ENCODE measurements around the gene DPCD.

Gene DPCD

GRCh38 chr10:101567165-101568006, 20.7 kb upstream of the DPCD start:
- DNase-seq: no peak

- no peak for DNase-seq
Measured at GRCh38 chr10:101568054-101568745, 19.9 kb upstream of the DPCD start.

DNA sequence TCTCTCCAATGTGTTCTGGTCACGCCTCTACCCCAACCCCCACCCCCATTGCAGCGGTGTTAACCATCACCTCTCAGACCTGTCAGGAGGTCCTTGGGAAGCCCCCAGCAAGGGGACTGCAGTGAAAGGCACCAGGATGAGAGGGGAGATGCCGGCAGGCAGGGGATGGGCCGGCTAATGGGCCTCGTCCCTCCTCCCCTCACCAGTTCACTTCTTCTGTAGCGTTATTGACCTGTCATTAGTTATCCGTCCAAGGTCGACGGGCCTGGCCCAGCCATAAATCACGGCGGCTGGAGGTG, 18.8 kb upstream of the DPCD start:
- DNase-seq: no peak

DNA sequence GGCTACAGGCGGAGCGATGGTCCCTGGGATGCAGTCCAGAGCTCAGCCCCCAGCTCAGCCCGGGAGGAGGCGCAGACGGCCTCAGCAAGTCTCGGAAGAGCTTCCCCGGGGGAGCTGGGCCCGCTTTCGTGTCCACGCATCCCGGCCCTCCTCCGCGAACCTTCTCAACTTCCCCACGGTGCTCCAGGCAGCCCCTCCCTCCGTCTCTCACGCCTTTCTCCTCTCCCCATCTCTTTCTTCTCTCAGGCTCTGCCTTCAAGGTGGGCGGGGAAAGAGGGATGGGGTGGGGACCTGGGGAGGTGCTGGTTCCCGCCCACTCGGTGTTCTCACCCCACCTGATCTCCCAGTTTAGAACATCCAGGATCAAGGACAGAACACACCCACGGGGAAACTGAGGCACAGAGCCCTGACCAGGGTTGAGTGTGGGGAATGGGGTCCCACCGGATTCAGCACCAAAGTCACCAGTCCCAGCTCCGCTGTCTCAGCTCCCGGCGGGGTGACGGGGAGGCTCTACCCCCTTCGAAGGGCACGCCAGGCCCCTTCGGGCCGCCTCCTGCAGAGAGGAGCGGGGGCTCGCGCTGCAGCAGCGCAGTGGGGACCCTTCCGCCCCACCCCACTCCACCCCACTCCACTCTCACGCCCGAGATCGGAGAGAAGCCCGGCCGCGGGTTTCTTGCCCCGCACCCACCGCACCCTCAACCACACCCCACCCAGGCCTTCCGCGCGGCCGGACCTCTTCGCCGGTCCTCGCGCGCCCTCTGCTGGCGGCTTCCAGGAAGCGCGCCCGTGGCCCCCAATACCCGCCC, 18.3 kb upstream of the DPCD start:
- DNase-seq: peak; percentile 95

GRCh38 chr10:101570428-101571270, 17.5 kb upstream of the DPCD start:
- no peak for DNase-seq

GRCh38 chr10:101571271-101571925, 16.7 kb upstream of the DPCD start:
- DNase-seq: no peak

- DNase-seq: no peak
Measured at GRCh38 chr10:101572126-101572525, 16.0 kb upstream of the DPCD start.

- no peak for DNase-seq
Measured at GRCh38 chr10:101572785-101573184, 15.3 kb upstream of the DPCD start.

GRCh38 chr10:101573885-101574753, 14.0 kb upstream of the DPCD start:
- DNase-seq: no peak

DNA sequence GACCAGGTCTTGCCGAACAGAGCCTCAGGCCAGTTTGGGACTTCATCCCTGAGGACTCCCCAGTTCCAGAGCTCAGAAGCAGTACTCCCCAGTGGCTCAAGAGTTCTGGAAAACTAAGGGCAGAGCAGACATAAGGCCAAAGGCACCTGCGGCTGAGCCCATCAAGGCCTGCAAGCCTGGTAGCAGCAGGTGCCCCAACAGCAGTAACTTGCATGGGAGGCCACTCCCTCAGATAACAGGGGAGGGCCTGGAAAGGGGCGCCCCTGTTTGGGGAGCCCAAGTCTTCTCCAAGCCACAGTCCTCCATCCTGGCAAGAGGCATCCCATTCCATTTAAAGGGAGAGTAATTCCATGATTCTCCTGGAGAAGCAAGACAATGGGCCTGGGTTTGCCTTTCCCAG, 13.0 kb upstream of the DPCD start:
- no peak for DNase-seq

- DNase-seq: no peak
Measured at GRCh38 chr10:101575580-101576210, 12.4 kb upstream of the DPCD start.

GRCh38 chr10:101576211-101576863, 11.8 kb upstream of the DPCD start:
- DNase-seq: no peak

DNA sequence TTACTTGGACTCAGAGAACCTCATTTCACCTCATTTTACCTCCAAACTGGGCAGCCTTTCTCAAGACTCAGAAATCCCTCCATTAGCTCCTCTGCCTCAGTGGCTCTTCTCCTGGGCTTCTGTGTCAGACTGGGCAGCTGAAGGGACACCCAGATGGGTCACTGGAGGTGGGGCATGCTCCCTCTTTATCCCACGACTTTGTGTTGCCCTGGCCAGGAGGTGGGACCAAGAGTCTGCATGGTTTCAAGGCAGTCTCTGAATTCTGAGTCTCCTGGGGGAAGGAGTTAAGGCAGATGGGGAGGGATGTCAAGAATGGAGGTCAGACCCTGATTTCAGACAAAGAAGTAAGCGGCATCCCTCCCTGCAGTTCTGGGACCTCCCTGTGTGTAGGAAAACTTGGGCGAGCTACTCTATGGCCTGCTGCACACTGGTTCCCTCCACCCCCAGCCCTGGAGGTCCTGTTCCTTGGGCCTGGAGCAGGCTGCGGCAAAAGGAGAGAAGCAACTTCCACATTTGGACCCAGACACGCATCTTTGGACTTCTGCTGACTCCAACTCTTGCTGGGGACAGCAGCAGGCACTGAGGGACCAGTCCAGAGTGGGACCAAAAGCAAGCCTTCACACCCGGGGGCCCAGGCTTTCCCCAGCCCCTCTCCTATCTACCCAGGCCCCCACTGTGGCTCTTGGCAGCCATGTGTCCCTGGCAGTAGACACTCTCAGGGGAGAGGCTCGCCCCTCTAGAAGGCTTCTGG, 10.8 kb upstream of the DPCD start:
- no peak for DNase-seq

- no peak for DNase-seq
Measured at GRCh38 chr10:101578192-101578591, 9.9 kb upstream of the DPCD start.

DNA sequence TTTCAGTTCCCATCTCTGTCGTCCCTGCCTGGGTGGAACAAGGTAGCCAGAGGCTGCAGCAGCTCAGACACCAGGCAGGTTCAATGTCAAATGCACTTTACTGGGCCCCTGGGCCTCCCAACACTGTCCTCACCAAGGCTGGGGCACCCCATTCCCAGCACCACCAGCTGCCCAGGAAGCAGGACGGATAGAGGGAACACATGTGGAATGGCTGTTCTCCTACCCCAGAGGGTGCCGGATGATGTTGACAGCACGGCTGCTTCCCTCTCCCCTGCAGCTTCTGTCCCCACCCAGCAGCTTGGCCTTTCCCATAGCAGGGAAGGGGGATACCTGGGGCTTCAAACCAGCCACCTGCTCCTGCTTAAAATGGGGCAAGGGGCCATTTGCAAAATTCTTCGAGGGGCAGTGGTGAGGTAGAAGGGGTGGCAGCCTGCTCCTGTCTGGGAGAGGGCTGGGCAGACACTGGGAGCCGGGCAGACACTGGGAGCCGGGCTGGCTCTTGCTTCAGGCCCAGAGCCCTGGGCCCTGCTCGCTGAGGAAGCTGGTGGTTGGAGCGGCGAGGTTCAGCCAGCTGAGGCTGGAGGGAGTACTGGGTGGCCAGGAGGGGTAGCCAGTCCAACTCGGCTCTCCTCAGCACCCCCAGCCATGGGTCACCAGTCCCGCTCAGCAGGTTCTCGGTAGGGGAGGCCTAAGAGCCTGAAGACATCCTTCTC, 9.2 kb upstream of the DPCD start:
- no peak for DNase-seq

- DNase-seq: no peak
Measured at GRCh38 chr10:101579516-101579870, 8.6 kb upstream of the DPCD start.

DNA sequence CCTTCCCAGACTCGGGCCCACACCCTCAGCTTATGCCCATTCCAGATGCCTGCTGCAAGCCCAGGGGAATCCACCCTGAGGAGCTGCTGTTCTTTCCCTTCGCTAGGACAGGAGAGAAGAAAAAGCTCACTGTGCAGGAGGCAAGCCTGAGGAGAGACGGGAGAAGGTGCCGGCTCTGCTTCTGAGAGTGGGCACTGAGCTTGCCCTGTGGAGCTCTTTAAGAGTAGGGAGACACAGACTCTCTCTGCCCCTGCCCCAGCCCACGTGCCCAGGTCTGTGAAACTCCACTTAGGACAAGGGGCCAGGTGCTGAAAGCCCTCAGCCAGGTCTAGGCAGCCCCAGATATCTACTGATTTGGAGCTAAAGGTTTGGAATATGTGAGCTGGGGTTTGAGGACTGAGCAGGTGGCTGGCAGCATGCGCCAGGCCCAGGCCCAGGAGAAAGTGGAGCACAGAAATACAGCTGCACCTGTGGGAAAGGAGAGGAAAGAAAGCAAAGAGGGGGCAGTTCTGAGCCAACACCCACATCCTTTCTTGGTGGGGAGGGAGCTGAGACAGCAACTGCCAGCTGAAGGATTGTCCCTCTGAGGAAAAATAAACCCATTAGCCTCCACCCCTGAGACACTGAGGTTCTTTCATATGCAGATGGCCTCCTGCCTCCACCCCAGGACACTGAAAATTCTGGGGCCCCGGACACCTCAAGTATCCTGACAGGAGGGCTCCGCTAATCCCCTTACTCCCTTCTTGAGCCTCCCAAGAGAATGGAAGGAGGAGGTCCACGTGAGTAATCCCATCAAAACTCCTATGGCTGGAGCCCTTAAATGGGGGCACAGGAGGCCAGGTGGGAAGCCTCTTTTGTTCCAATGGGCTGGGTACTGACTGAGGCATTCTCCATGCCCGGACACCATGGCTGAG, 7.4 kb upstream of the DPCD start:
- no peak for DNase-seq

GRCh38 chr10:101585841-101586240, 2.3 kb upstream of the DPCD start:
- DNase-seq: no peak
